ENCODE results near the gene C6orf132. TPM values are rescaled to one million over a fixed set of nuclear protein-coding genes. Genes with fewer than 3 reads are reported as not detected.

The C6orf132 gene
- total RNA-seq, 1 donor from 2014 or later, result 0.25 TPM

DNA sequence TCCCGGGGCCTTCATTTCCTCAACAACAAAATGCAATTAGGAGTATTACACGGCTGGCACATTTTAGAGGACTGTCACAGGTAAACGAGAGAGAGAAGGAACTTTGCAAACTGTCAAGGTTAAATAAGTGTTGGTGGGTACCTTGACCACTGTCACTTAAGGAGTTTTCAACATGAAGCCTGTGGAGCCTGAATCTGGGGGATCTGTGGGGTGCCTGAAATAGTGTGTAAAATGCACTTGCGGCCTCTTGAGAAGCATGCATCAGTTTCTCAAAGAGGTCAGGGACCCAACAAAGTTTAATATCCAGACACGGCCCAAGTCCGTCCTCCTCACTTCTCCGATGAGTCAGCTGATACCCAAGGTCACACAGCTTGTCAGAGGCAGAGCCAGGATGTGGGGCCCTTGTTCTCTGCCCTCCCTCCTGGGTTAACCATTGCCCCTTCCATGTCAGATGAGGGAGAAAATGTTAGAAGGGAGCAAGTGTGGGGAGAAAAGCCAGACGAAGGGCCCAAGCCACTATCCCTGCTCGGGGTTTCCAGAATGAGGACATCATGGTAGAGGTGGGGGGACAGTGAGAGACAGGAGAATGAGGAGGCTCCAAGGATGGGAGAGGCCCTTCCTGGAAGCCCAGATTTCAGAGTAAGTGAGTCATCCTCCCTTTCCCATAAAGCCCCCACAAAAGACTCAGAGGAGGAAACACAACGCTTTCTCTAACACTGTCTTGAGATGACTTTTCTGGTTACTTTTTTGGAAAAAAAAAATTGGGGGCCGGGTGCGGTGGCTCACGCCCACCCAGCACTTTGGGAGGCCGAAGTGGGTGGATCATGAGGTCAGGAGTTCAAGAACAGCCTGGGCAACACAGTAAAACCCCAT is 42.2 kb downstream of the C6orf132 start:
- Mint-ChIP-seq H3K9me3 (ENCODE audit: unreplicated experiment) (peaks cover 12% of the 10 kb centered on the region), H3K4me3 (ENCODE audit: unreplicated experiment) (no peak overlapping the region), H3K27ac (ENCODE audit: unreplicated experiment) (no peak overlapping the region), H3K36me3 (ENCODE audit: unreplicated experiment) (no peaks in the 10 kb centered on the region), H3K27me3 (ENCODE audit: unreplicated experiment) (peaks cover 6% of the 10 kb centered on the region), H3K4me1 (ENCODE audit: low read depth, unreplicated experiment) (peaks cover 3% of the 10 kb centered on the region)
- TF ChIP-seq, protein P1, sequence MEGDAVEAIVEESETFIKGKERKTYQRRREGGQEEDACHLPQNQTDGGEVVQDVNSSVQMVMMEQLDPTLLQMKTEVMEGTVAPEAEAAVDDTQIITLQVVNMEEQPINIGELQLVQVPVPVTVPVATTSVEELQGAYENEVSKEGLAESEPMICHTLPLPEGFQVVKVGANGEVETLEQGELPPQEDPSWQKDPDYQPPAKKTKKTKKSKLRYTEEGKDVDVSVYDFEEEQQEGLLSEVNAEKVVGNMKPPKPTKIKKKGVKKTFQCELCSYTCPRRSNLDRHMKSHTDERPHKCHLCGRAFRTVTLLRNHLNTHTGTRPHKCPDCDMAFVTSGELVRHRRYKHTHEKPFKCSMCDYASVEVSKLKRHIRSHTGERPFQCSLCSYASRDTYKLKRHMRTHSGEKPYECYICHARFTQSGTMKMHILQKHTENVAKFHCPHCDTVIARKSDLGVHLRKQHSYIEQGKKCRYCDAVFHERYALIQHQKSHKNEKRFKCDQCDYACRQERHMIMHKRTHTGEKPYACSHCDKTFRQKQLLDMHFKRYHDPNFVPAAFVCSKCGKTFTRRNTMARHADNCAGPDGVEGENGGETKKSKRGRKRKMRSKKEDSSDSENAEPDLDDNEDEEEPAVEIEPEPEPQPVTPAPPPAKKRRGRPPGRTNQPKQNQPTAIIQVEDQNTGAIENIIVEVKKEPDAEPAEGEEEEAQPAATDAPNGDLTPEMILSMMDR (IDR thresholded peaks at IDR 0.05; ENCODE audit: partially characterized antibody, unreplicated experiment), result no peak
- DNase-seq, result no peak

- Mint-ChIP-seq H3K4me1 (ENCODE audit: low read depth, unreplicated experiment) (peaks cover 3% of the 10 kb centered on the region), H3K27me3 (ENCODE audit: unreplicated experiment) (peaks cover 6% of the 10 kb centered on the region), H3K9me3 (ENCODE audit: unreplicated experiment) (peaks cover 12% of the 10 kb centered on the region), H3K27ac (ENCODE audit: unreplicated experiment) (no peak overlapping the region), H3K4me3 (ENCODE audit: unreplicated experiment) (no peak overlapping the region), H3K36me3 (ENCODE audit: unreplicated experiment) (no peaks in the 10 kb centered on the region)
- TF ChIP-seq, protein P1 (IDR thresholded peaks at IDR 0.05; ENCODE audit: partially characterized antibody, unreplicated experiment), result no peak
- no peak for DNase-seq
Measured at GRCh38 chr6:42099340-42100028, 42.9 kb downstream of the C6orf132 start.

GRCh38 chr6:42095776-42096541 is 46.5 kb downstream of the C6orf132 start:
- TF ChIP-seq, protein P1 (IDR thresholded peaks at IDR 0.05; ENCODE audit: partially characterized antibody, unreplicated experiment), result no peak
- Mint-ChIP-seq H3K4me1 (ENCODE audit: low read depth, unreplicated experiment) (peaks cover 8% of the 10 kb centered on the region), H3K27me3 (ENCODE audit: unreplicated experiment) (peaks cover 3% of the 10 kb centered on the region), H3K9me3 (ENCODE audit: unreplicated experiment) (peaks cover 6% of the 10 kb centered on the region), H3K27ac (ENCODE audit: unreplicated experiment) (no peak overlapping the region), H3K36me3 (ENCODE audit: unreplicated experiment) (no peaks in the 10 kb centered on the region), H3K4me3 (ENCODE audit: unreplicated experiment) (no peak overlapping the region)
- DNase-seq, result no peak

GRCh38 chr6:42095094-42095493 is 47.3 kb downstream of the C6orf132 start:
- Mint-ChIP-seq H3K27me3 (ENCODE audit: unreplicated experiment) (peaks cover 7% of the 10 kb centered on the region), H3K27ac (ENCODE audit: unreplicated experiment) (no peak overlapping the region), H3K4me3 (ENCODE audit: unreplicated experiment) (no peak overlapping the region)

More at GRCh38 chr6:42095094-42095493, 47.3 kb downstream of the C6orf132 start:
- no peaks in the 10 kb centered on the region for H3K36me3 Mint-ChIP-seq (ENCODE audit: unreplicated experiment)
- H3K4me1 Mint-ChIP-seq (ENCODE audit: low read depth, unreplicated experiment), result peaks cover 8% of the 10 kb centered on the region
- TF ChIP-seq, protein P1 (IDR thresholded peaks at IDR 0.05; ENCODE audit: partially characterized antibody, unreplicated experiment), result no peak
- H3K9me3 Mint-ChIP-seq (ENCODE audit: unreplicated experiment), result peaks cover 6% of the 10 kb centered on the region
- DNase-seq, result no peak
